Gastroesophageal sphincter (tissue), 3 donors: Measurements from ENCODE around the gene MAPKAPK3.

Source experiments
- POLR2AphosphoS5 ChIP-seq: sonication (generic); formaldehyde crosslinking; IDR thresholded peaks from one replicate; pipeline ENCODE4 v1.6.1; 2017; ENCODE audit warnings: antibody characterized with exemption
- TF ChIP-seq, protein P1 (sequence below), 4 experiments: fragments of 200-600 bp in 2 of 4; fragments of 450-650 bp in 2 of 4; sonication (generic) in 1 of 4; IDR thresholded peaks; one replicate each; pipeline ENCODE4 v1.5.1; 2017 to 2019; ENCODE audit warnings: antibody characterized with exemption in 4 of 4, mild to moderate bottlenecking in 2 of 4, moderate library complexity in 2 of 4

DNA sequence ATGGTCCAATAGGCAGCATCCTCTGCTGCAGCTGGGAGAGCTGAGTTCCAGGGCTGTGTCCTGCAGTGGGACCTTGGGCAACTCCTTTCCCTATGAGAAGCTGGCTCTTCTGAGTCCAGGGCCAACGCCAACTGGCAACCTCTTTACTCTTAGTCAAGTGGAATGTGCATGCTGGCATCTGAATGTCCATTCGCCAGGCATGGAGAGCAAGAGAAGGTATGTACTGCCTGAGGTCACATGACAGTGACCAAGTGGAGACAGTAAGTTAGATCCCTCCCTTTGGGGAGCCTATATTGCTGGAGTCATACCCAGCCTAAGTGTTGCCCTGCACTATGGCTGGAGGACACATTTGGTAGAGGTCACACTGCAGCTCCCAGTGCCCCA, 35.5 kb upstream of the MAPKAPK3 start:
- TF ChIP-seq, protein P1, sequence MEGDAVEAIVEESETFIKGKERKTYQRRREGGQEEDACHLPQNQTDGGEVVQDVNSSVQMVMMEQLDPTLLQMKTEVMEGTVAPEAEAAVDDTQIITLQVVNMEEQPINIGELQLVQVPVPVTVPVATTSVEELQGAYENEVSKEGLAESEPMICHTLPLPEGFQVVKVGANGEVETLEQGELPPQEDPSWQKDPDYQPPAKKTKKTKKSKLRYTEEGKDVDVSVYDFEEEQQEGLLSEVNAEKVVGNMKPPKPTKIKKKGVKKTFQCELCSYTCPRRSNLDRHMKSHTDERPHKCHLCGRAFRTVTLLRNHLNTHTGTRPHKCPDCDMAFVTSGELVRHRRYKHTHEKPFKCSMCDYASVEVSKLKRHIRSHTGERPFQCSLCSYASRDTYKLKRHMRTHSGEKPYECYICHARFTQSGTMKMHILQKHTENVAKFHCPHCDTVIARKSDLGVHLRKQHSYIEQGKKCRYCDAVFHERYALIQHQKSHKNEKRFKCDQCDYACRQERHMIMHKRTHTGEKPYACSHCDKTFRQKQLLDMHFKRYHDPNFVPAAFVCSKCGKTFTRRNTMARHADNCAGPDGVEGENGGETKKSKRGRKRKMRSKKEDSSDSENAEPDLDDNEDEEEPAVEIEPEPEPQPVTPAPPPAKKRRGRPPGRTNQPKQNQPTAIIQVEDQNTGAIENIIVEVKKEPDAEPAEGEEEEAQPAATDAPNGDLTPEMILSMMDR (IDR thresholded peaks at IDR 0.05): no peak
- no peak for TF ChIP-seq POLR2AphosphoS5
